Measurements from ENCODE around the gene HOXB1.
"Not testable (repeated sequence)": the region's sequence is repeated elsewhere in the genome, so short reads cannot be mapped to it uniquely, and the experiment has no call there.

The HOXB1 gene

DNA sequence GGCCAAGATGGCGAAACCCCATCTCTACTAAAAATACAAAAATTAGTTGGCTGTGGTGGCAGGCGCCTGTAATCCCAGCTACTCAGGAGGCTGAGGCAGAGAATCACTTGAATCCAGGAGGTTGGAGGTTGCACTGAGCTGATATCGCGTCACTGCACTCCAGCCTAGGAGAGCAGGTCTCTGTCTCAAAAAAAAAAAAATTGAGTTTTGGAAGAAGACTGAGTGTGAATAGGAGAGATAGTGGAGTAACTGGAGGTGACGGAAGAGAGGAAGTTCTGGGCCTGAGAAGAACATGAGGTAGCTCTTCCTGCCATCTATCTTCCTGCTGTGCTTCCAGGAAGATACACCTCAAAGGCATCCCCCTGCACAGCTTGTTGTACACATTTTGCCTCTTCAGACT is 11.4 kb downstream of the HOXB1 start:
- DNase-seq (ENCODE audit: low read depth in 2 of 2): no peak

DNA sequence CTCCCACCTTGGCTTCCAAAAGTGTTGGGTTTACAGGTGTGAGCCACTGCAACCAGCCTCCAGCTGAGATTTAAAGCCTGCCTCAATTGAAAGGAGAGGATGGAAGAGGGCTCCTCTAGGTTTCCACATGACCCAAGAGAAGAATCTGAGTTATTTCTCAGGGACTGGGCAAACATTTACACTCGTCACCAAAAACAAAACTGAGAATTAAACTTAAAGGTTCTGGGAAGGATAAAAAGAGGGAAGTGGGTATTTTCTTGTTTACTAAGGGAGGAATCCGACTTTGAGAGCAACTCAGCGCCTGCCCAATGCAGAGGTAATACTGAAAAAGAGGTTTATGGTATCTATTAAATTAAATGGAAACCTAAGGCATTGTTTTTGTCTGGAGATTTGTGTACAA is 13.3 kb downstream of the HOXB1 start:
- DNase-seq (ENCODE audit: low read depth in 2 of 2): no peak

DNA sequence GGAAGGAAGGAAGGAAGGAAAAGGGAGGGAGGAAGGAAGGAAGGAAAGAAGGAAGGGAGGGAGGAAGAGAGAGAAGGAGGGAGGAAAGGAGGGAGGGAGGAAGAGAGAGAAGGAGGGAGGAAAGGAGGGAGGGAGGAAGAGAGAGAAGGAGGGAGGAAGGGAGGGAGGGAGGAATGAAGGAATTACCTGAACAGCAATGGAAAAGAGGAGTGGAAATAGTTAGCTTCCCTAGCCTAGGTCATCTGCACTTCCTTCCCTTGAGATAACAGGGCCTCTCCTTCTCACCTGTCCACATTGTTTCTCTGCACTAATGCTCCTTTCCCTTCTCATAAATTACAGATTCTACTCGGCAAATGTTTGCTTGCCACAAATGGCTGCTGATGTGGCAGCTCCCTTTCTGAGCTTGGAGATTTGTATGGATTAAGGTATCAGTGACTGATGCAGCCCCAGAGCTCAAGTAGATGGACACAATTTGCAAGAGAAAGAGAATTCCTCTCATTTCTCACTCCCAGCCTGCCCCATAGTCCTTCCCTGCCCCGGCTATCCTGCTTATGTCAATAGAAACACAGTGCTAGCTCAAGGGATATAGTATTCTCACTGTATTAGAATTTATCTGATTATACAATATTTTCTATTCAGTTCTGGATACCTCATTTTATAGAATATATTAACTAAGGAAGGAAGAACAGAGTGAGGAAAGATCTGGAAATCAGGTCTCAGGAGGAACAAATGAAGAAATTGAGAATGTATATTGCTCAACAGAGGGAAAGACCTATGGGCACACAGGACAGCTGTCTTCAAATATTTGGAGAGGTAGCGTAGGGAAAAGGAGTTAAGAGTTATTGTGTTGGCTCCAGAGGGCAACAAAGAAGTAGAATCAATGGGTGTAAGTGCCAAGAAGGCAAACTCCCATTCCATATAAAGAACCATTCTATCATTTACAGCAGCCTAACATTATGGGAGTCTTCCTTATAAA is 14.6 kb downstream of the HOXB1 start:
- DNase-seq (ENCODE audit: low read depth in 2 of 2): no peak

DNA sequence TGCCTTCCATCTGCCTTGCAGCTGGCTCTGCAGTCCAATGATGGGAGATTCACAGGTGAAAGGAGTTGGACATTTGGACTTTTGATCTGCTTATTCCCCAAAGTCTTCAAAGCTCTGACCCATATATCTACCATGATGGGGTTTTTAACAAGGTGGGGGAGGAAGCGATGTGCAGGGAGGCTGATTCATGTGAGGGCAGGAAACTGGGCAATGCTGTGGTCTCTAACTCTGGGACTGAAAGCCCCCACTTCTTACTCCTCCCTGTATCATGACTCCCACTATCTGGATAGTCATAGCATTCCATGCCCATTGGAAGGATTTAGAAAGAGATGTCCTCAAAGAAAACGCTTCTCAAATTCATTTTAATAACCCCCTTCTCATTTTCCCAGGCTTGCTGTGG is 16.3 kb downstream of the HOXB1 start:
- no peak for DNase-seq (ENCODE audit: low read depth in 2 of 2)

DNA sequence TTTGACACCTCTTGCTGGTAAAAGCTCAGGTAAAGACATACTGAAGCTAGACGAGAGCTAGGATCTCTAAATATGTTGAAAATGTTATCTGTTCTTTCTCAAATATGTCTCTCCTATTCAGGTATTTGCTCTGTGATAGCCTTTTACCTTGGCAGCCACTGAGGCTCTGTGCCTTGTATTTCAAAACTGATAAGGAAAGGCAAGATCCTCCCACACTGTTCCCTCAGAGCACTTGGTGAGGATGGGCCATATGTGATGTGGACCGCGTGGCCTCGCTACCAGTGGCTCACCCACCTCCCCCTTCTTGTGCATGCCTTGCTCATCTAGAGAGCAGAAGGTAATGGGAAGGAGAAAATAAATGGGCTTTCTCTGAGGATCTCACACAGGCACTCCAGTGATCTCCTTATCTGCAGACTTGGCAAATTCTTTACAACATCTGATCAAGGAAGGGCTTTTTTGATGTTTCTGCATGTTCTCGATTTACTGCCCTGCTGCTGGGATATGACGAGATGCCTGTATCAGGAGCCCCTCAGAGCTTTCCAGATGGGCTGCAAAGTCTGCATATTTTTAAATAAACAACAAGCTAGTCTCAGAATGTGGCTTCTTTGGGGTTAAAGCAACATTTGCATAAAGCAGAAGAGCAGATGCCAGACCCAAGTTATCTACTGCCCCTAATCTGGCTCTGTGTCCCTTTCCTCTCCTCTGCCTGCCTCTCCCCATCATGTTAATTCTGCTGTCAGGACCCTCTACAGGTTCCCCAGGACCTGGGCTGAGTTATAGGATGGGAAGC is 16.9 kb downstream of the HOXB1 start:
- no peak for DNase-seq (ENCODE audit: low read depth in 2 of 2)

DNA sequence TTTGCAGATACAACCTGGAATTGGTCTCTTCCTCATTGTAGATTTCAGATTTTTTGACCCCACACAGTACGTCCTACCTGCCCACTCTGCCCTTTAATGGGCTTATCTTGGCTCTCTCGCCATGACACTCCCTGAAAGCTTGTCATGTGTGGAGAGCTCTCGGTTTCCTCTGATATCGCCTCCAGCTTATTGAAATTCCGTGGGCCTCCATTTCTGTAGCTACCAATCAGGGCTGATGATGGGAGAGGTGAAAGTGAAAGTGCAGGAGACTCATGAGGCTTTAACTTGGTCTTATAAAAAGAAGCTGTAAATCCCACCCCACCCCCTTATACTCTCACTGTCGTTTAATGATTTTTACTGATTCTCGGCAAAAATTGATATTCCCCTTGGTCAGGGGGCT is 17.7 kb downstream of the HOXB1 start:
- no peak for DNase-seq (ENCODE audit: low read depth in 2 of 2)

DNA sequence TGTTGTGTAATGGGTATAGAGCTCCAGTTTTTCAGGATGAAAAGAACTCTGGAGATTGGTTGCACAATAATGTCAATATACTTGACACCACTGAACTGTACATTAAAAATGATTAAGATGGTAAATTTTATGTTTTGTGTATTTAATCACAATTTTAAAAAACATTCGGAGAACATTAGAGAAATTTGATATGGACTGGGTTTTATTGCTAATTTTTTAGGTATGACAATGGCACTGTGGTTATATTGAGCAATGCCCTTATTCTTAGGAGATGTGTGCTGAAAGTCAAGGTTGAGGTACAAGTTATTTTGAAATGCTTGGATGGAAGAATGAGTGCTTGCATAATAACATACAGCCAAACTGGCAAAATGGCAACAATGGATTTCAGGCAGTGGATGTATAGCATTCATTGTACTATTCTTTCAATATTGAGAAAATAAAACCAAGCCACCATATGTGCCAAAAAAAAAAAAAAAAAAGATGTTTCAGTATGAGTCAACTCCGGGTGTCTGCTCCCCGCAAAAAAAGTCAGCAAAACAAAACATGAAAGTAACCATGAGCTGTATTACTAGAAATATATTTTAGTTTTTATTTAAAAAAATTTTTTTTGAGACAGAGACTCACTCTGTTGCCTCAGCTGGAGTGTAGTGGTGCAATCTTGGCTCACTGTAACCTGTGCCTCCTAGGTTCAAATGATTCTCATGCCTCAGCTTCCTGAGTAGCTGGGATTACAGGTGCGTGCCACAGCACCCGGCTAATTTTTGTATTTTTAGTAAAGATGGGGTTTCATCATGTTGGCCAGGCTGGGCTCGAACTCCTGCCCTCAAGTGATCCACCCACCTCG is 19.8 kb downstream of the HOXB1 start:
- DNase-seq (ENCODE audit: low read depth in 2 of 2): peak; percentile 6 to 15

DNA sequence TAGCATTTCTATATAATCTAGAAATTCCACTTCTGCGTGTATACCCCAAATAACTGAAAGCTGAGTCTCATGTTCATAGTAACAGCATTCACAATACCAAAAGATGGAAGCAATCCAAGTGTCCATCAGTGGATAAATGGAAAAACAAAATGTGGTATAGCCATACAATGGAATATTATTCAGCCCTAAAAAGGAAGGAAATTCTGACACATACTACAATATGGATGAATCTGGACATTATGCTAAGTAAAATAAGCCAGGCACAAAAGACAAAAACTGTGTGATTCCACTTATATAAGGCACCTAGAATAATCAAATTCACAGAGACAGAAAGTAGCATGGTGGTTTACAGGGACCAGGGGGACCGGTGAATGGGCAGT is 20.4 kb downstream of the HOXB1 start:
- no peak for DNase-seq (ENCODE audit: low read depth in 2 of 2)

DNA sequence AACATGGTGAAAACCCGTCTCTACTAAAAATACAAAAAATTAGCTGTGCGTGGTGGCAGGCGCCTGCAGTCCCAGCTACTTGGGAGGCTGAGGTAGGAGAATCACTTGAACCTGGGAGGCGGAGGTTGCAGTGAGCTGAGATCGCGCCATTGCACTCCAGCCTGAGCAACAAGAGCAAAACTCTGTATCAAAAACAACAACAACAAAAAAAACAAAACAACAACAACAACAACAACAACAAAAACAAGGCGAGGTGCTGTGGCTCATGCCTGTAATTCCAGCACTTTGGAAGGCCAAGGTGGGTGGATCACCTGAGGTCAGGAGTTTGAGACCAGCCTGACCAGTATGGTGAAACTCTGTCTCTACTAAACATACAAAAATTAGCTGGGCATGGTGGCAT is 21.1 kb downstream of the HOXB1 start:
- not testable (repeated sequence) for DNase-seq (ENCODE audit: low read depth in 2 of 2)

DNA sequence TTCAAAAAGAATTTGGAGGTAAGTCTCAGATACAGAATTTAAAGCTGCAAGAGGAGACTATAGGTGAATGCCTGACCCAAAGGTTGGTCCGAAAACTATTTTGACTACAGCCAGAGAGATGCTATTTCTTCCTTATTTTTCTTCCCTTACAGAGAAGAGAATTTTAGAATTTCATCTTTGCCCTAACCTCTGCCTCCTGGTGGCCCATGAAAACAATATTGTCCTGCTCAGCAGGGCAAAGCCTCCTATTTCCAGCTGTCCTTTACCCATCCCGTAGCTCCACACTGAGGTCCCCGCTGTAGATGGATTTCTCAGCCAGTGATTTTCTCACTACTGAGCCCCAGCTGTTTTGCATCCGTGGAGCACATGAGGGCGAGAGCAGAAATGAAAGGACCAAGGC is 24.6 kb downstream of the HOXB1 start:
- no peak for DNase-seq (ENCODE audit: low read depth in 2 of 2)

DNA sequence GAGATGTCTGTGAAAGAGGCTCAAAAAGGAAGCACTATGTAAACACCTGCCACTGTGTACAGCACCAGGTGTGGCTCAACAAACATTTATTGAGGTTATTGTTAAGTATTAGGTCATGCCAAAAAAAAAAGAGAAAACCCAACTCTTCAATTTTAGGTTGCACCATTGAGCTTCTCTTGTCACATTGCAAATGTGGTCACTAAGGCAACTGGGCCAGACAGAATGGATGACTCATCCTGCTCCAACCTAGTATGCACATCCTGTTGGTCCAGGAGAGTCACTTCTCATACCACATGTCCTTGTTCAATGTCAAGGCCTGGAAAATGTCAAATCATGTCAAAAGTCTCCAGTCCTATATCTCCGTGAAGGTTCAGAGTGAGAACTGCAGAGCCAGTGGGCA is 25.0 kb downstream of the HOXB1 start:
- DNase-seq (ENCODE audit: low read depth in 2 of 2): no peak

DNA sequence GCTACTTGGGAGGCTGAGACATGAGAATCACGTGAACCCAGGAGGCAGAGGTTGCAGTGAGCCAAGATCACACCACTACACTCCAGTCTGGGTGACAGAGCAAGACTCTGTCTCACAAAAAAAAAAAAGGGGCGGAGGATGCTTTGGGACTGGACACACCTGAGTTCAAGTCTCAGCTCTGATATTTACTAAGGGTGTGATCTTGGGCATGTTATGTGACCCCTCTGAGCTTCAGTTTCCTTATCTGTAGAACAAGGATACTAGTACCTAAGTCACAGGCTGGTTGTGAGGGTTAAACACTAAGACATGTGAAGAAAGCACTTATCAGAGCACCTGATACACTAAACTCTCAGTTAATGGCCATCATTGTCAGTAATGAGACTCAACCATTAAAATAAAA is 25.9 kb downstream of the HOXB1 start:
- DNase-seq (ENCODE audit: low read depth in 2 of 2): no peak

DNA sequence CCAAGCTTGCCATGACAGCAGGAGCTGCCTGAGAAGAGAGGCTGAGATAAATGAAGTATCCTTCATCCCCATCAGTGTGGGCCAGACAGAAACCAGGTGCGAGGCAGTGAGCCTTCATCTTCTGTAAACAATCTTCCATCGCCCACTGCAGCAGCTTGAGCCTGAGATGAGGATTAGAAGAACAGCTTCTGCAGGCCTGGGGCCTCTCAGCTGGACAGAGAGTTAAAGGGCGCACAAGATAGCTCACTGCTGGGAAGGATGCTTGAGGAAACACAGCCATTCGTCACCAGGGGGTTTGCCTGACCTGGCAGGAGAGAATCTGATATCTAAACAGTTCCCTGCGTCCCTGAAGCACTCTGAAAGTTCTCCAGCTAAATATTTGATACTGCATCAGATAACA is 27.1 kb downstream of the HOXB1 start:
- no peak for DNase-seq (ENCODE audit: low read depth in 2 of 2)

DNA sequence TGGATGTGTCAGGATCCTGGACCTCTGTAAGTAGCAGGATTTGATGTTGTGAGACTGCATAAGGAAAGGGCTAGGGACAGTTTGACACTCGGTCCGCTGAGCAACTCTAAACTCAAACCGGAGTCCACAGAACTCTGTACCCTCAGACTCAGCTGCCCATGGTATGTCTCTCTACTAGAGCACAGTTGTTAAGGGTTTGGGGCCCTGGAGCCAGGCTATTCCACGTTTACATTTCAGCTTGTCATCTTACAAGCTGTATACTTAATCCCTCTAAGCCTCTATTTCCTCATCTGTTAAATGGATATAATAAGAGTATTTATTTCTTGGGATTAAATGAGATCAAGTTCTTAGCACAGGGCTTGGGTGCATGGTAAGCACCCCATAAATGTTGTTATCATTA is 27.9 kb downstream of the HOXB1 start:
- DNase-seq (ENCODE audit: low read depth in 2 of 2): no peak

DNA sequence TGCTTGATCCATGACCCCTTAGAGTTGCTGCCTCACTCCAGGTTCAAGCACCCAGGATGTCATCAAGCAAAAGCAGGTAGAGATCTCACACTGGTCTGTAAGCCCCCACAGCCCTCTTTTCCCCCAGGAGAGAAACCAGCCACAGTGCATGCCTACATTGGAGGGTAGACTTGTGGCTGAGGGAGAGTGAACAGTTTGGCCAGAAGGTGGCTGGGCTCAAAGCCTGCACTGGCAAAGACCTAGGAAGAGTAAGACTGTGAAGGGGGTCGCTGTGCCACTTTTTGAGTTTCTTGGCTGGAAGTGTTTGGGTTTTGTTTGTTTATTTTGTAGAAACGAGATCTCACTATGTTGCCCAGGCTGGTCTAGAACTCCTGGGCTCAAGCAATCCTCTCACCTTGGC is 28.5 kb downstream of the HOXB1 start:
- no peak for DNase-seq (ENCODE audit: low read depth in 2 of 2)

DNA sequence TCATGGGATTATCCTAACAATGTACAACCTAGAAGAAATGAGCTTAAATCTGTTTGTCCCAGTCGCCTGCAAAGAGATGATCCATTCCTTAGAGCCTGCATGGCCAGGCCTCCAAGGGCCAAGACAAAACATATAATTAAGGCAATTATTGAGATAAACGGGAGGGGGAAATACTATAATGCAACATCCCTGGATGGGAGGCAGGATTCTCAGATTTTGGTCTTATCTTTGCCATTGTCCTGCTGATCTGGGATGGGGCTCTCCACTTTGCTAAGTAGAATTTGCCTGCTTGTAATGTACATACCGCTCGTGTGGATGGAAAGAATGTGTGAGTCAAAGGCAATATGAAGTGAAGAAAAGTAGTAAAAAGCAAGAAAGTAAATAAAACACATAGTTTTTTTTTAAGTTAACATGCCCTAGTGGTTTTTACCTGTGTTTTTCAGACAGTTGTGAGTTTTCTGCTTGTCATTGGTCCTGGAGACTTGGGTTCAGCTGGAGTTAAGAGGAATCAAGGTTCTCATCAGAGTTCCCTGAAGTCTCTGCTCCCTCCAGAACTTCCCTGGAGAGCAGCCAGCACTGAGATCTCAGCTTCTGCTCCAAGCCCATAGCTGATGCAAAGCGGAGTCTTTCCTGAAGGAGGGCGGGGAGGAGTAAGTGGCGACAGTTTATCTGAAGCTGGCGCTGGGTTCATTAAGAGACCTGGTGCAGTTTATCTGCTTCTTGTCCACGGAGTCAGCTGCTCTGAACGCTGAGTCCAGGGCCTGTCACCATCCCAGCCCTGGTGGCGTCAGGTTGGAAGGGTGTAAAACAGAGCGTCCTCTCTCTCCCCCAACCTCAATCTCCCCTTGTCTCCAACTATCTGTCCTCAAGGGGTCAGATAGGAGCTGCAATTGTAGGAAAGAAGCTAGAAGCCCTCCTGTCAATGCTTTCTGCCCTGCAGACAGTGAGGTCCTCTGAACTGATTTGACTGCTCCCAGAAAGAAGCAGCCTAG is 30.1 kb downstream of the HOXB1 start:
- DNase-seq (ENCODE audit: low read depth in 2 of 2): no peak

DNA sequence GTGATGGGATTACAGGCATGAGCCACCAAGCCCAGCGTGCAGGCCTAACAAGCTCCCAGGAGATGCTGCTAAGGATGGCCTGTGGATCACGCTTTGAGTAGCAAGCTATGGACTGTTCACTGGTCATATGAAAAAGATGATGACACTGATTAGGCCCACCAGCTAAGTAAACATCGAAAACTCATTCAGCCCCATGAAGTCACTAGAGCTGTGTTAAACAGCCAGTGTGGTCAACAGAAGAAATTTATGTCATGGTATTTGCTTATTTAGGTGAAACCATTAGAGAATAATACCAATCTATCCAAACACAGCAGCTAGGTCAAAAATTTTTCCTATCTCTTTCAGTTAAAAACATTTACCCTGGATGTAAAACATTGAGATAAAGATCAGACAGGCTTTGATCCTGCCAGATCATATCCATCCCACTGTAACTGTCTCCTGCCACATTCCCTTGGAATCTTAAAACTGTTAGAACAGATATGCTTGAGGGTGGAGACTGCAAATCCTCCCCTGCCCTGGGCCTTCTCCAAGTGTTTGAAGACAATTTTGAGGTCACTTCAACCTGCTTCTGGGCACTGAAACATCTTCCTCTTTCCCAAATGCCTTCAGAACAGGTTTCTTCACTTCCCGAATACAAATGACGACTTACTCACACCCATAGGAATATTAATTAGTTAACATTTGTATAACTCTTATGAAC is 30.9 kb downstream of the HOXB1 start:
- DNase-seq (ENCODE audit: low read depth in 2 of 2): no peak

DNA sequence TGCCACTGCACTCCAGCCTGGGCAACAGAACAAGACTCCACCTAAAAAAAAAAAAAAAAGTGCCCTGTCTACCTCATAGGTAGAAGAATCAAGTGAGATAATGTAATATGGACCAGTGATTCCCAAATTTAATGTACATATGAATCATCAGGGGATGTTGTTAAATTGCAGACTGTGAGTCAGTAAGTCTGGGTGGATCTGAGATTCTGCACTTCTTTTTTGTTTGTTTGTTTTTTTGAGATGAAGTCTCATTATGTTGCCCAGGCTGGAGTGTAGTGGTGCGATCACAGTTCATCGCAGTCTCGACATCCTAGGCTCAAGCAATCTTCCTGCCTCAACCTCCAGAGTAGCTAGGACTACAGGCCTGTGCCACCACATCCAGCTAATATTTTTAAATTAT is 31.6 kb downstream of the HOXB1 start:
- DNase-seq (ENCODE audit: low read depth in 2 of 2): no peak

DNA sequence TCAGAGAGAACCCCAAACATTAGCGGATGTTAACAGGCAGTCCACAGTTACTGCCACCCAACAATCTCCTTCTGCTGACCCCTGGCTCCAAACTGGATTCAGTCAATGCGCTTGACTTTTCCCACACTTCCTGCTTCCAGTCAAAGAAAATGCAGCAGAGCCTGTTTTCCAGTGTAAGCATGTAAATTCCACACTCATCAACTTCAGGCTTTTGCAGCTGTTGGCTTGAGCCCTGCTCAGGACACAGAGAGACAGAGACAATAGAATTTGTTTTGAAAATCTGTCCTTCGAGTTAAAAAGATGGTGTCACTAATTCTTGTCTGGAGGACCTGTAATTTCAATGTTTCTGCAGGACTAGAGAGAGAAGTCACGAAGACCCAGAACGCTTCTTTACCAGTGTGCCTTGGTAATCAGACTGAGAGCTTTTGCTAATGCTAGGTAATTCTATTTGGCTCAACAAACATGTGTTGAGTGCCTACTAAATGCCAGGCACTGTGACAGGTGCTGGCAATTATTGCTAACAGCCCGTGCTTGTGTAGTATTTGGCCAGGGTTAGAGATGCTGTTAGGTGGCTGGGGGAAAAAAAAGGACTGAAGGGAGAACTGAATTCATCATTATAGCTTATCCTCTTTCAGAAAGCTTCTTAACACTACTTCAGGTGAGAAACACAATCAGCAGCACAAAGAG is 32.5 kb downstream of the HOXB1 start:
- no peak for DNase-seq (ENCODE audit: low read depth in 2 of 2)

DNA sequence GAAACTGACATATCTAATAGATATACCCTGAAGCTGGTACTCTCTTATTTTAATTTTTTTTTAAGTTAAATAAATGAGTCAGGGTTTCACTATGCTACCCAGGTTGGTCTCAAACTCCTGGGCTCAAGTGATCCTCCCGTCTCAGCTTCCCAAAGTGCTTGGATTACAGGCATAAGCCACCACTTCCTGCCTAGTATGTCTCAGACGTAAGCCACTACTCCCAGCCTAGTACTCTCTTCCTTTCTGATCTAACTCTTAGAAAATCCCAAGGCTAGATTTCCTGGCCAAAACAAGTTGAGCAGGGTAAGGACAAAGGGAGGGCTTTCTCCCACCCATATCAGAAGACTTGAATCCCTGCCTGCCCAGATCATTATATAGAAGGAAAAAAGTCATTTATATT is 33.7 kb downstream of the HOXB1 start:
- DNase-seq (ENCODE audit: low read depth in 2 of 2): no peak

All from activated CD4-positive, alpha-beta T cell treated with anti-CD3 and anti-CD28 coated beads for 24 hours (primary cell).